Left ventricle myocardium inferior (tissue), 1 donor: ENCODE results near the gene PCDHB15. TPM values are rescaled to one million over a fixed set of nuclear protein-coding genes. Genes with fewer than 3 reads are reported as not detected.

Experiments
- DNase-seq: peaks from one replicate; pipeline ENCODE4 v3.0.0-alpha.2; 2020
- H3K27ac ChIP-seq: fragments of 200-600 bp; replicated peaks from 2 replicates; pipeline ENCODE4 v1.8.0; 2021
- H3K27me3 ChIP-seq: fragments of 200-600 bp; 2 replicates; pipeline ENCODE4 v1.8.0; 2021; ENCODE audit warnings: low read depth
- H3K36me3 ChIP-seq: fragments of 200-600 bp; 2 replicates; pipeline ENCODE4 v1.8.0; 2021
- H3K4me1 ChIP-seq: fragments of 200-600 bp; 2 replicates; pipeline ENCODE4 v1.8.0; 2021
- H3K4me3 ChIP-seq: fragments of 200-600 bp; 2 replicates; pipeline ENCODE4 v1.8.0; 2021; ENCODE audit warnings: mild to moderate bottlenecking, moderate library complexity
- H3K9me3 ChIP-seq: fragments of 200-600 bp; replicated peaks from 2 replicates; pipeline ENCODE4 v1.8.0; 2021
- intact Hi-C: fragments of 100-400 bp; cut with micrococcal nuclease; formaldehyde crosslinking; loops from one replicate; pipeline ENCODE4 v1.11.0; 2022
- total RNA-seq: library from RNA; stranded (reverse); fragmentation: NEBNext Ultra II Directional; extraction: Animal tissue kit (Norgen Biotek cat#: 25700); gene quantifications from one replicate; pipeline ENCODE4 v1.2.1, GENCODE V29; 2021
- TF ChIP-seq, protein P1 (sequence below): fragments of 200-600 bp; IDR thresholded peaks from 2 replicates; pipeline ENCODE4 v1.8.0; 2021; ENCODE audit warnings: antibody characterized with exemption, mild to moderate bottlenecking, borderline replicate concordance
- donor health status: DM: no; HTN: yes; CAD: no; lungs with severe emphysema.

The PCDHB15 gene
- total RNA-seq, 1 donor from 2014 or later = 2.8 TPM

DNA sequence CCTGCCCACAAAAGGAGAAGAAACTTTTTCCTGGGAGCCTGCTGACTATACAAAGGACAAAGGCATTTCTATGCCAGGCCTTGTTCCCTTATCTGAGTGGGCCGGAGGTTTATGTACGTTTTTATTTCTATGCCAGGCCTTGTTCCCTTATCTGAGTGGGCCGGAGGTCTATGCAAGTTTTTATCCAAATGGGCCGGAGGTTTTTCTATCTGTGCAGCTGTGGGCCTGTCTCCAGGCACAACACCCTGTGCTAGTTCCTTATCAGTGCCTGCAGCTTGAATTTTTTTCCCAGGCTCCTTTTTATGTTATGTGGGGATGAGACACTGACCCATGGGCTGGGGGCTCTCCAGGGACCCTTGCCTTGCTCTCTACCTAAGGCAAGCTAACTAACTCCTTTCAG is 53.2 kb downstream of the PCDHB15 start:
- H3K36me3 ChIP-seq = peaks cover 38% of the 10 kb centered on the region
- no peak overlapping the region for H3K27ac ChIP-seq
- TF ChIP-seq, protein P1, sequence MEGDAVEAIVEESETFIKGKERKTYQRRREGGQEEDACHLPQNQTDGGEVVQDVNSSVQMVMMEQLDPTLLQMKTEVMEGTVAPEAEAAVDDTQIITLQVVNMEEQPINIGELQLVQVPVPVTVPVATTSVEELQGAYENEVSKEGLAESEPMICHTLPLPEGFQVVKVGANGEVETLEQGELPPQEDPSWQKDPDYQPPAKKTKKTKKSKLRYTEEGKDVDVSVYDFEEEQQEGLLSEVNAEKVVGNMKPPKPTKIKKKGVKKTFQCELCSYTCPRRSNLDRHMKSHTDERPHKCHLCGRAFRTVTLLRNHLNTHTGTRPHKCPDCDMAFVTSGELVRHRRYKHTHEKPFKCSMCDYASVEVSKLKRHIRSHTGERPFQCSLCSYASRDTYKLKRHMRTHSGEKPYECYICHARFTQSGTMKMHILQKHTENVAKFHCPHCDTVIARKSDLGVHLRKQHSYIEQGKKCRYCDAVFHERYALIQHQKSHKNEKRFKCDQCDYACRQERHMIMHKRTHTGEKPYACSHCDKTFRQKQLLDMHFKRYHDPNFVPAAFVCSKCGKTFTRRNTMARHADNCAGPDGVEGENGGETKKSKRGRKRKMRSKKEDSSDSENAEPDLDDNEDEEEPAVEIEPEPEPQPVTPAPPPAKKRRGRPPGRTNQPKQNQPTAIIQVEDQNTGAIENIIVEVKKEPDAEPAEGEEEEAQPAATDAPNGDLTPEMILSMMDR = no peak
- intact Hi-C loops = no loop called here
- no peaks in the 10 kb centered on the region for H3K4me1 ChIP-seq
- DNase-seq = no peak
- H3K9me3 ChIP-seq = peaks cover 100% of the 10 kb centered on the region
- H3K27me3 ChIP-seq = peaks cover 1% of the 10 kb centered on the region
- no peak overlapping the region for H3K4me3 ChIP-seq

Other genes with a start within 250 kb of the PCDHB15 start
- not detected for gene PCDHB1, start 194.0 kb upstream of the PCDHB15 start, total RNA-seq
- gene PCDHB2, start 150.8 kb upstream of the PCDHB15 start, total RNA-seq = 1.1 TPM
- 0.77 TPM for gene PCDHB3, start 144.9 kb upstream of the PCDHB15 start, total RNA-seq
- gene PCDHB4, start 123.6 kb upstream of the PCDHB15 start, total RNA-seq = 0.80 TPM
- 2.3 TPM for gene PCDHB5, start 110.2 kb upstream of the PCDHB15 start, total RNA-seq
- 0.14 TPM for gene PCDHB6, start 95.3 kb upstream of the PCDHB15 start, total RNA-seq
- 0.55 TPM for gene PCDHB7, start 72.8 kb upstream of the PCDHB15 start, total RNA-seq
- gene PCDHB8, start 67.6 kb upstream of the PCDHB15 start, total RNA-seq = 2.1 TPM
- gene PCDHB16, start 63.0 kb upstream of the PCDHB15 start, total RNA-seq = 1.4 TPM
- gene PCDHB9, start 58.2 kb upstream of the PCDHB15 start, total RNA-seq = 1.2 TPM
- gene PCDHB10, start 53.0 kb upstream of the PCDHB15 start, total RNA-seq = 0.63 TPM
- 0.77 TPM for gene PCDHB11, start 45.8 kb upstream of the PCDHB15 start, total RNA-seq
- gene PCDHB12, start 36.7 kb upstream of the PCDHB15 start, total RNA-seq = 0.69 TPM
- gene PCDHB13, start 31.5 kb upstream of the PCDHB15 start, total RNA-seq = 2.5 TPM
- gene PCDHB14, start 22.1 kb upstream of the PCDHB15 start, total RNA-seq = 1.9 TPM
- gene SLC25A2, start 58.7 kb downstream of the PCDHB15 start, total RNA-seq = not detected
- 108 TPM for gene TAF7, start 75.4 kb downstream of the PCDHB15 start, total RNA-seq
- 3.1 TPM for gene PCDHGA1, start 85.1 kb downstream of the PCDHB15 start, total RNA-seq
- gene PCDHGA2, start 93.4 kb downstream of the PCDHB15 start, total RNA-seq = 7.8 TPM
- 12.2 TPM for gene PCDHGA3, start 98.4 kb downstream of the PCDHB15 start, total RNA-seq
- gene PCDHGB1, start 104.7 kb downstream of the PCDHB15 start, total RNA-seq = 5.7 TPM
- 7.3 TPM for gene PCDHGA4, start 109.6 kb downstream of the PCDHB15 start, total RNA-seq
- gene PCDHGB2, start 114.6 kb downstream of the PCDHB15 start, total RNA-seq = 8.8 TPM
- 4.9 TPM for gene PCDHGA5, start 118.8 kb downstream of the PCDHB15 start, total RNA-seq
- 6.3 TPM for gene PCDHGB3, start 124.8 kb downstream of the PCDHB15 start, total RNA-seq
- gene PCDHGA6, start 128.5 kb downstream of the PCDHB15 start, total RNA-seq = 5.6 TPM
- gene PCDHGA7, start 137.3 kb downstream of the PCDHB15 start, total RNA-seq = 5.8 TPM
- 4.2 TPM for gene PCDHGB4, start 142.3 kb downstream of the PCDHB15 start, total RNA-seq
- 8.5 TPM for gene PCDHGA8, start 147.2 kb downstream of the PCDHB15 start, total RNA-seq
- 6.0 TPM for gene PCDHGB5, start 152.6 kb downstream of the PCDHB15 start, total RNA-seq
- gene PCDHGA9, start 157.4 kb downstream of the PCDHB15 start, total RNA-seq = 3.9 TPM
- gene PCDHGB6, start 162.6 kb downstream of the PCDHB15 start, total RNA-seq = 5.0 TPM
- gene PCDHGA10, start 167.6 kb downstream of the PCDHB15 start, total RNA-seq = 5.0 TPM
- gene PCDHGB7, start 172.3 kb downstream of the PCDHB15 start, total RNA-seq = 7.9 TPM
- 3.8 TPM for gene PCDHGA11, start 175.7 kb downstream of the PCDHB15 start, total RNA-seq
- 4.8 TPM for gene PCDHGA12, start 185.1 kb downstream of the PCDHB15 start, total RNA-seq
- gene PCDHGC3, start 230.6 kb downstream of the PCDHB15 start, total RNA-seq = 15.6 TPM
- gene PCDHGC4, start 239.6 kb downstream of the PCDHB15 start, total RNA-seq = 1.8 TPM
- 2.9 TPM for gene PCDHGC5, start 243.7 kb downstream of the PCDHB15 start, total RNA-seq